WTC11 (cell line): ENCODE measurements around the gene RNASE4. TPM values are rescaled to one million over a fixed set of nuclear protein-coding genes. Genes with fewer than 3 reads are reported as not detected.
"Not testable (repeated sequence)": the region's sequence is repeated elsewhere in the genome, so short reads cannot be mapped to it uniquely, and the experiment has no call there.

ENCODE experiments used
- ATAC-seq: fragments of 200-7000 bp; cut with Tn5 transposase; 2 replicates; pipeline ENCODE4 v1.10.0; 2021; ENCODE audit warnings: mild to moderate bottlenecking, moderate library complexity
- CTCF ChIA-PET: fragments of 300-600 bp; sonication (Branson Sonifier 250); formaldehyde crosslinking; loops from one replicate; lab custom pipeline; 2021; ENCODE audit warnings: antibody characterized with exemption; lab: Charles Lee
- POLR2A ChIA-PET: fragments of 350-600 bp; sonication (Branson Sonifier 250); formaldehyde crosslinking; loops from one replicate; lab custom pipeline; 2021; ENCODE audit warnings: antibody characterized with exemption; lab: Charles Lee
- DNase-seq: peaks from one replicate; pipeline ENCODE4 v3.0.0; 2021; ENCODE audit warnings: low spot score
- H3K27ac Mint-ChIP-seq: 2 replicates; pipeline ENCODE4 v1.8.0; 2021; ENCODE audit warnings: mixed read lengths
- H3K27me3 Mint-ChIP-seq: 2 replicates; pipeline ENCODE4 v1.8.0; 2021; ENCODE audit warnings: low read depth, mild to moderate bottlenecking, moderate library complexity, mixed read lengths
- H3K36me3 Mint-ChIP-seq: 2 replicates; pipeline ENCODE4 v1.8.0; 2021; ENCODE audit warnings: mixed read lengths
- H3K4me1 Mint-ChIP-seq: 2 replicates; pipeline ENCODE4 v1.8.0; 2022; ENCODE audit warnings: mixed read lengths
- H3K4me3 Mint-ChIP-seq: 2 replicates; pipeline ENCODE4 v1.8.0; 2021; ENCODE audit warnings: mild to moderate bottlenecking, moderate library complexity, mixed read lengths
- H3K9me3 Mint-ChIP-seq: 2 replicates; pipeline ENCODE4 v1.8.0; 2021; ENCODE audit warnings: mixed read lengths
- CREM ChIP-seq: sonication (generic); formaldehyde crosslinking; IDR thresholded peaks from 2 replicates; pipeline ENCODE4 v1.8.1; 2022; ENCODE audit warnings: mild to moderate bottlenecking, missing genetic modification reagents, moderate library complexity
- GABPB1 ChIP-seq: sonication (generic); formaldehyde crosslinking; IDR thresholded peaks from 2 replicates; pipeline ENCODE4 v1.8.1; 2023; ENCODE audit warnings: mild to moderate bottlenecking, missing genetic modification reagents
- KAT7 ChIP-seq: sonication (generic); formaldehyde crosslinking; IDR thresholded peaks from 2 replicates; pipeline ENCODE4 v1.8.1; 2023; ENCODE audit warnings: missing genetic modification reagents, mild to moderate bottlenecking, borderline replicate concordance
- MYBL2 ChIP-seq: sonication (generic); formaldehyde crosslinking; IDR thresholded peaks from 2 replicates; pipeline ENCODE4 v1.8.1; 2023; ENCODE audit warnings: mild to moderate bottlenecking, moderate library complexity, missing genetic modification reagents
- OVOL2 ChIP-seq: fragments of 250-450 bp; sonication (Bioruptor Pico); IDR thresholded peaks from 2 replicates; pipeline ENCODE4 v1.9.0; 2021; ENCODE audit warnings: mild to moderate bottlenecking, borderline replicate concordance
- PRRX2 ChIP-seq: fragments of 250-450 bp; sonication (Bioruptor Pico); IDR thresholded peaks from 2 replicates; pipeline ENCODE4 v1.8.0; 2021; ENCODE audit warnings: mild to moderate bottlenecking
- RORB ChIP-seq: fragments of 250-450 bp; sonication (Bioruptor Pico); IDR thresholded peaks from 2 replicates; pipeline ENCODE4 v1.9.0; 2021; ENCODE audit warnings: mild to moderate bottlenecking
- ZNF219 ChIP-seq: sonication (generic); formaldehyde crosslinking; IDR thresholded peaks from 2 replicates; pipeline ENCODE4 v1.8.0; 2023; ENCODE audit warnings: missing genetic modification reagents, mild to moderate bottlenecking, borderline replicate concordance
- ZNF232 ChIP-seq: sonication (generic); formaldehyde crosslinking; IDR thresholded peaks from 2 replicates; pipeline ENCODE4 v1.8.0; 2022; ENCODE audit warnings: mild to moderate bottlenecking, missing genetic modification reagents
- ZNF396 ChIP-seq: fragments of 250-450 bp; sonication (Bioruptor Pico); IDR thresholded peaks from 2 replicates; pipeline ENCODE4 v1.8.0; 2021; ENCODE audit warnings: mild to moderate bottlenecking, moderate library complexity, borderline replicate concordance
- ZNF416 ChIP-seq: fragments of 250-450 bp; sonication (Bioruptor Pico); IDR thresholded peaks from 2 replicates; pipeline ENCODE4 v1.9.0; 2021; ENCODE audit warnings: mild to moderate bottlenecking, inconsistent platforms
- ZNF425 ChIP-seq: fragments of 250-450 bp; sonication (Bioruptor Pico); conservative IDR thresholded peaks from 2 replicates; pipeline ENCODE4 v1.9.0; 2021; ENCODE audit warnings: mild to moderate bottlenecking
- total RNA-seq: library from RNA; stranded (reverse); gene quantifications from 3 replicates; pipeline ENCODE4 v1.2.3, GENCODE V29; 2021
- TF ChIP-seq, protein P1 (sequence below): sonication (generic); formaldehyde crosslinking; IDR thresholded peaks from 2 replicates; pipeline ENCODE4 v1.8.1; 2023; ENCODE audit warnings: mild to moderate bottlenecking, missing genetic modification reagents, moderate library complexity
- TF ChIP-seq, protein P2 (sequence below): fragments of 200-600 bp; IDR thresholded peaks from 2 replicates; pipeline ENCODE4 v1.8.0; 2022; ENCODE audit warnings: antibody characterized with exemption
- TF ChIP-seq, protein P3 (sequence below): sonication (generic); formaldehyde crosslinking; conservative IDR thresholded peaks from 2 replicates; pipeline ENCODE4 v1.8.1; 2023; ENCODE audit warnings: mild to moderate bottlenecking, low read depth, missing genetic modification reagents, moderate library complexity
- TF ChIP-seq, protein P4 (sequence below): sonication (generic); formaldehyde crosslinking; IDR thresholded peaks from 2 replicates; pipeline ENCODE4 v1.8.0; 2022; ENCODE audit warnings: mild to moderate bottlenecking, missing genetic modification reagents

Gene RNASE4
- total RNA-seq, 1 experiment from 2014 or later = 2.8 TPM

DNA sequence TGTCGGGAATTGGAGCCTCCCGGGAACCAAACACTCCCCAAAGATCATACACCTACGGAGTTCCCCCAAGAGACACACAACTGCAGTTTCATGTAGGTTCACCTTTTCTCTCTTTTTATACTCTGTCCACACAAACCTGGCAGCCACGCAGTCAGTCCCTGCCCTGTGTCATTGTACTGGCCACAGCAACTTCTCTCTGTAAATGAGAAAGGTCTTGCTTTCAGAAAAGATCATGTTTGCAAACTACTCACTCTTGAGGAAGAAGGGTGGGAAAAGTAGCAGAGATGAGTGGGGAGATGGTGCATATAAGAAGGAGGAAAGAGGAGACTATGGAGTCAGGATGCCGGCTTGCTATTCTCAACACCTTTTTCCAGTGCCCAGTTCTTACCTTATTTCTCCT lies 14.6 kb downstream of the RNASE4 start:
- Mint-ChIP-seq H3K4me1 (peaks cover 9% of the 10 kb centered on the region), H3K27ac (no peak overlapping the region), H3K36me3 (peaks cover 3% of the 10 kb centered on the region; the same call in 1 of the 2 replicates), H3K27me3 (no peaks in the 10 kb centered on the region; the same call in 1 of the 2 replicates)
- CTCF ChIA-PET = interaction anchor here (0.7 to 1.0 kb wide), 2 partner anchors 138 to 157 kb away, joined by 3 to 6 read pairs; no protein-coding TSS in a partner anchor
- POLR2A ChIA-PET = no interaction called here
- ATAC-seq = no peak
- no peak for TF ChIP-seq RORB (CRISPR knock-in tag)
- TF ChIP-seq, all 79 proteins: peak for 0
- H3K9me3 Mint-ChIP-seq = peaks cover 4% of the 10 kb centered on the region; the same call in 1 of the 2 replicates
- no peak for DNase-seq
- H3K4me3 Mint-ChIP-seq = no peak overlapping the region

DNA sequence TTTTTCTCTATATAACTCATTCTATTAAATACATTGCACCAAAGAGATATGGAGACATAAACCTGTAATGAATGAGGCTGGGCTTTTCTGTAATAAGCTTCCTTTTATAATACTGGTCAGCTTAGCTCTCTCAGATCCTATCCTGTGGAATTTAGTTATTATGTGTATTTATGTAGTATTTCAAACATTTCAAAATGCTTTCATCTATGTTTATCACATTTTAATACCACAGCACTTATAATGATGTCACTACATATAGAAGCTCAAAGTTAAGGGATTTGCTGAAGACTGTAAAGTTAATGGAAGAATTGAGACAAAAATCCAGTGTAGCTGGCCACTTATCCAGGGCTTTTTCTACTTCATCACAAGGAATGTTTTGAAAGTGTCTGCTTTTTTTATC lies 15.6 kb downstream of the RNASE4 start:
- Mint-ChIP-seq H3K36me3 (peaks cover 3% of the 10 kb centered on the region; the same call in 1 of the 2 replicates), H3K27me3 (no peaks in the 10 kb centered on the region; the same call in 1 of the 2 replicates), H3K4me3 (no peak overlapping the region), H3K4me1 (peaks cover 9% of the 10 kb centered on the region), H3K27ac (no peak overlapping the region), H3K9me3 (peaks cover 4% of the 10 kb centered on the region; the same call in 1 of the 2 replicates)
- TF ChIP-seq, protein P1, sequence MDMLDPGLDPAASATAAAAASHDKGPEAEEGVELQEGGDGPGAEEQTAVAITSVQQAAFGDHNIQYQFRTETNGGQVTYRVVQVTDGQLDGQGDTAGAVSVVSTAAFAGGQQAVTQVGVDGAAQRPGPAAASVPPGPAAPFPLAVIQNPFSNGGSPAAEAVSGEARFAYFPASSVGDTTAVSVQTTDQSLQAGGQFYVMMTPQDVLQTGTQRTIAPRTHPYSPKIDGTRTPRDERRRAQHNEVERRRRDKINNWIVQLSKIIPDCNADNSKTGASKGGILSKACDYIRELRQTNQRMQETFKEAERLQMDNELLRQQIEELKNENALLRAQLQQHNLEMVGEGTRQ (CRISPR knock-in tag) = no peak
- TF ChIP-seq ZNF396 (CRISPR knock-in tag) = no peak
- TF ChIP-seq, protein P2, sequence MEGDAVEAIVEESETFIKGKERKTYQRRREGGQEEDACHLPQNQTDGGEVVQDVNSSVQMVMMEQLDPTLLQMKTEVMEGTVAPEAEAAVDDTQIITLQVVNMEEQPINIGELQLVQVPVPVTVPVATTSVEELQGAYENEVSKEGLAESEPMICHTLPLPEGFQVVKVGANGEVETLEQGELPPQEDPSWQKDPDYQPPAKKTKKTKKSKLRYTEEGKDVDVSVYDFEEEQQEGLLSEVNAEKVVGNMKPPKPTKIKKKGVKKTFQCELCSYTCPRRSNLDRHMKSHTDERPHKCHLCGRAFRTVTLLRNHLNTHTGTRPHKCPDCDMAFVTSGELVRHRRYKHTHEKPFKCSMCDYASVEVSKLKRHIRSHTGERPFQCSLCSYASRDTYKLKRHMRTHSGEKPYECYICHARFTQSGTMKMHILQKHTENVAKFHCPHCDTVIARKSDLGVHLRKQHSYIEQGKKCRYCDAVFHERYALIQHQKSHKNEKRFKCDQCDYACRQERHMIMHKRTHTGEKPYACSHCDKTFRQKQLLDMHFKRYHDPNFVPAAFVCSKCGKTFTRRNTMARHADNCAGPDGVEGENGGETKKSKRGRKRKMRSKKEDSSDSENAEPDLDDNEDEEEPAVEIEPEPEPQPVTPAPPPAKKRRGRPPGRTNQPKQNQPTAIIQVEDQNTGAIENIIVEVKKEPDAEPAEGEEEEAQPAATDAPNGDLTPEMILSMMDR = no peak
- TF ChIP-seq ZNF219 (CRISPR knock-in tag) = no peak
- no peak for TF ChIP-seq MYBL2
- no peak for TF ChIP-seq PRRX2 (CRISPR knock-in tag)
- TF ChIP-seq ZNF425 (CRISPR knock-in tag) = no peak
- TF ChIP-seq OVOL2 (CRISPR knock-in tag) = no peak
- no peak for TF ChIP-seq KAT7 (CRISPR knock-in tag)
- no peak for TF ChIP-seq CREM (CRISPR knock-in tag)
- no peak for TF ChIP-seq GABPB1
- TF ChIP-seq, protein P3, sequence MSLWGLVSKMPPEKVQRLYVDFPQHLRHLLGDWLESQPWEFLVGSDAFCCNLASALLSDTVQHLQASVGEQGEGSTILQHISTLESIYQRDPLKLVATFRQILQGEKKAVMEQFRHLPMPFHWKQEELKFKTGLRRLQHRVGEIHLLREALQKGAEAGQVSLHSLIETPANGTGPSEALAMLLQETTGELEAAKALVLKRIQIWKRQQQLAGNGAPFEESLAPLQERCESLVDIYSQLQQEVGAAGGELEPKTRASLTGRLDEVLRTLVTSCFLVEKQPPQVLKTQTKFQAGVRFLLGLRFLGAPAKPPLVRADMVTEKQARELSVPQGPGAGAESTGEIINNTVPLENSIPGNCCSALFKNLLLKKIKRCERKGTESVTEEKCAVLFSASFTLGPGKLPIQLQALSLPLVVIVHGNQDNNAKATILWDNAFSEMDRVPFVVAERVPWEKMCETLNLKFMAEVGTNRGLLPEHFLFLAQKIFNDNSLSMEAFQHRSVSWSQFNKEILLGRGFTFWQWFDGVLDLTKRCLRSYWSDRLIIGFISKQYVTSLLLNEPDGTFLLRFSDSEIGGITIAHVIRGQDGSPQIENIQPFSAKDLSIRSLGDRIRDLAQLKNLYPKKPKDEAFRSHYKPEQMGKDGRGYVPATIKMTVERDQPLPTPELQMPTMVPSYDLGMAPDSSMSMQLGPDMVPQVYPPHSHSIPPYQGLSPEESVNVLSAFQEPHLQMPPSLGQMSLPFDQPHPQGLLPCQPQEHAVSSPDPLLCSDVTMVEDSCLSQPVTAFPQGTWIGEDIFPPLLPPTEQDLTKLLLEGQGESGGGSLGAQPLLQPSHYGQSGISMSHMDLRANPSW = no peak
- TF ChIP-seq, protein P4, sequence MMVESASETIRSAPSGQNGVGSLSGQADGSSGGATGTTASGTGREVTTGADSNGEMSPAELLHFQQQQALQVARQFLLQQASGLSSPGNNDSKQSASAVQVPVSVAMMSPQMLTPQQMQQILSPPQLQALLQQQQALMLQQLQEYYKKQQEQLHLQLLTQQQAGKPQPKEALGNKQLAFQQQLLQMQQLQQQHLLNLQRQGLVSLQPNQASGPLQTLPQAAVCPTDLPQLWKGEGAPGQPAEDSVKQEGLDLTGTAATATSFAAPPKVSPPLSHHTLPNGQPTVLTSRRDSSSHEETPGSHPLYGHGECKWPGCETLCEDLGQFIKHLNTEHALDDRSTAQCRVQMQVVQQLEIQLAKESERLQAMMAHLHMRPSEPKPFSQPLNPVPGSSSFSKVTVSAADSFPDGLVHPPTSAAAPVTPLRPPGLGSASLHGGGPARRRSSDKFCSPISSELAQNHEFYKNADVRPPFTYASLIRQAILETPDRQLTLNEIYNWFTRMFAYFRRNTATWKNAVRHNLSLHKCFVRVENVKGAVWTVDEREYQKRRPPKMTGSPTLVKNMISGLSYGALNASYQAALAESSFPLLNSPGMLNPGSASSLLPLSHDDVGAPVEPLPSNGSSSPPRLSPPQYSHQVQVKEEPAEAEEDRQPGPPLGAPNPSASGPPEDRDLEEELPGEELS (CRISPR knock-in tag) = no peak
- TF ChIP-seq ZNF416 = no peak
- no peak for TF ChIP-seq ZNF232 (CRISPR knock-in tag)
- no peak for DNase-seq
- ChIA-PET POLR2A (no interaction called here), CTCF (interaction anchor here (1.0 to 2.3 kb wide), 4 partner anchors 156 to 271 kb away, joined by 5 to 11 read pairs (median 8); no protein-coding TSS in a partner anchor)
- ATAC-seq = no peak

GRCh38 chr14:20700965-20701364 lies 16.6 kb downstream of the RNASE4 start:
- H3K27ac Mint-ChIP-seq, H3K4me3 Mint-ChIP-seq, POLR2A ChIA-PET, DNase-seq, H3K4me1 Mint-ChIP-seq, H3K27me3 Mint-ChIP-seq, H3K9me3 Mint-ChIP-seq, ATAC-seq, H3K36me3 Mint-ChIP-seq: not testable (repeated sequence)
- CTCF ChIA-PET = interaction anchor here (0.6 to 2.3 kb wide), 4 partner anchors 44 to 270 kb away, joined by 3 to 11 read pairs (median 7); no protein-coding TSS in a partner anchor
